ENCODE measurements around the gene STARD9. TPM values are rescaled to one million over a fixed set of nuclear protein-coding genes. Genes with fewer than 3 reads are reported as not detected.

Gene STARD9
- total RNA-seq, 1 donor from 2014 or later = 10.0 TPM

GRCh38 chr15:42576040-42576594 is 711 bp downstream of the STARD9 start:
- intact Hi-C loops (cut with micrococcal nuclease) = no loop called here

GRCh38 chr15:42576776-42577175 is 1.4 kb downstream of the STARD9 start:
- intact Hi-C loops (cut with micrococcal nuclease) = no loop called here
- peaks cover 42% of the 10 kb centered on the region for H3K4me1 Mint-ChIP-seq (ENCODE audit: low read depth)
- H3K27me3 Mint-ChIP-seq (ENCODE audit: low read depth) = peaks cover 23% of the 10 kb centered on the region
- no peaks in the 10 kb centered on the region for H3K9me3 Mint-ChIP-seq
- H3K36me3 Mint-ChIP-seq (ENCODE audit: low read depth) = peaks cover 7% of the 10 kb centered on the region
- H3K4me3 Mint-ChIP-seq (ENCODE audit: low read depth) = peak overlapping the region; percentile 93
- no peak overlapping the region for H3K27ac Mint-ChIP-seq
- no peak for DNase-seq (ENCODE audit: low spot score)

More at GRCh38 chr15:42576040-42576594, 711 bp downstream of the STARD9 start:
- Mint-ChIP-seq H3K4me1 (ENCODE audit: low read depth) (peaks cover 39% of the 10 kb centered on the region), H3K27ac (peak overlapping the region; percentile 7), H3K4me3 (ENCODE audit: low read depth) (peak overlapping the region; percentile 93), H3K36me3 (ENCODE audit: low read depth) (peaks cover 7% of the 10 kb centered on the region), H3K9me3 (no peaks in the 10 kb centered on the region), H3K27me3 (ENCODE audit: low read depth) (peaks cover 23% of the 10 kb centered on the region)
- no peak for DNase-seq (ENCODE audit: low spot score)

- H3K9me3 Mint-ChIP-seq = no peaks in the 10 kb centered on the region
- H3K27ac Mint-ChIP-seq = no peak overlapping the region
- H3K4me3 Mint-ChIP-seq (ENCODE audit: low read depth) = peak overlapping the region; percentile 15
- DNase-seq (ENCODE audit: low spot score) = no peak
- peaks cover 46% of the 10 kb centered on the region for H3K4me1 Mint-ChIP-seq (ENCODE audit: low read depth)
- H3K36me3 Mint-ChIP-seq (ENCODE audit: low read depth) = peaks cover 7% of the 10 kb centered on the region
- intact Hi-C loops (cut with micrococcal nuclease) = no loop called here
- H3K27me3 Mint-ChIP-seq (ENCODE audit: low read depth) = peaks cover 23% of the 10 kb centered on the region
These were observed 2.2 kb downstream of the STARD9 start for GRCh38 chr15:42577514-42578031.

- Mint-ChIP-seq H3K27ac (no peak overlapping the region), H3K4me3 (ENCODE audit: low read depth) (no peak overlapping the region), H3K27me3 (ENCODE audit: low read depth) (peaks cover 23% of the 10 kb centered on the region), H3K9me3 (no peaks in the 10 kb centered on the region), H3K36me3 (ENCODE audit: low read depth) (peaks cover 7% of the 10 kb centered on the region), H3K4me1 (ENCODE audit: low read depth) (peaks cover 49% of the 10 kb centered on the region)
- intact Hi-C loops (cut with micrococcal nuclease) = no loop called here
- no peak for DNase-seq (ENCODE audit: low spot score)
These were observed 3.7 kb downstream of the STARD9 start for GRCh38 chr15:42578984-42579537.

- H3K4me3 Mint-ChIP-seq (ENCODE audit: low read depth) = peak overlapping the region; percentile 81
- peaks cover 22% of the 10 kb centered on the region for H3K27me3 Mint-ChIP-seq (ENCODE audit: low read depth)
- peak; percentile 78 for DNase-seq (ENCODE audit: low spot score)
- H3K9me3 Mint-ChIP-seq = no peaks in the 10 kb centered on the region
- intact Hi-C loops (cut with micrococcal nuclease) = no loop called here
- H3K36me3 Mint-ChIP-seq (ENCODE audit: low read depth) = peaks cover 13% of the 10 kb centered on the region
- peaks cover 43% of the 10 kb centered on the region for H3K4me1 Mint-ChIP-seq (ENCODE audit: low read depth)
- H3K27ac Mint-ChIP-seq = peak overlapping the region; percentile 56
These were observed 5.9 kb downstream of the STARD9 start for GRCh38 chr15:42581272-42581730.

GRCh38 chr15:42582569-42583375 is 7.4 kb downstream of the STARD9 start:
- peaks cover 18% of the 10 kb centered on the region for H3K27me3 Mint-ChIP-seq (ENCODE audit: low read depth)
- peaks cover 13% of the 10 kb centered on the region for H3K36me3 Mint-ChIP-seq (ENCODE audit: low read depth)
- H3K4me3 Mint-ChIP-seq (ENCODE audit: low read depth) = no peak overlapping the region
- intact Hi-C loops (cut with micrococcal nuclease) = no loop called here
- DNase-seq (ENCODE audit: low spot score) = no peak
- H3K9me3 Mint-ChIP-seq = no peaks in the 10 kb centered on the region
- H3K4me1 Mint-ChIP-seq (ENCODE audit: low read depth) = peaks cover 35% of the 10 kb centered on the region
- H3K27ac Mint-ChIP-seq = no peak overlapping the region

- peaks cover 10% of the 10 kb centered on the region for H3K27me3 Mint-ChIP-seq (ENCODE audit: low read depth)
- intact Hi-C loops (cut with micrococcal nuclease) = no loop called here
- no peak overlapping the region for H3K27ac Mint-ChIP-seq
- H3K36me3 Mint-ChIP-seq (ENCODE audit: low read depth) = peaks cover 12% of the 10 kb centered on the region
- H3K9me3 Mint-ChIP-seq = no peaks in the 10 kb centered on the region
- no peak for DNase-seq (ENCODE audit: low spot score)
- H3K4me1 Mint-ChIP-seq (ENCODE audit: low read depth) = peaks cover 29% of the 10 kb centered on the region
- H3K4me3 Mint-ChIP-seq (ENCODE audit: low read depth) = no peak overlapping the region
These were observed 8.8 kb downstream of the STARD9 start for GRCh38 chr15:42584031-42584765.

- Mint-ChIP-seq H3K4me3 (ENCODE audit: low read depth) (no peak overlapping the region), H3K27ac (no peak overlapping the region)
These were observed 15.3 kb downstream of the STARD9 start for GRCh38 chr15:42590619-42591237.

GRCh38 chr15:42591238-42591934 is 16.0 kb downstream of the STARD9 start:
- H3K4me3 Mint-ChIP-seq (ENCODE audit: low read depth) = no peak overlapping the region
- H3K4me1 Mint-ChIP-seq (ENCODE audit: low read depth) = no peaks in the 10 kb centered on the region
- intact Hi-C loops (cut with micrococcal nuclease) = no loop called here
- no peak overlapping the region for H3K27ac Mint-ChIP-seq
- H3K9me3 Mint-ChIP-seq = no peaks in the 10 kb centered on the region
- H3K27me3 Mint-ChIP-seq (ENCODE audit: low read depth) = no peaks in the 10 kb centered on the region
- H3K36me3 Mint-ChIP-seq (ENCODE audit: low read depth) = peaks cover 10% of the 10 kb centered on the region
- no peak for DNase-seq (ENCODE audit: low spot score)

More at GRCh38 chr15:42590619-42591237, 15.3 kb downstream of the STARD9 start:
- Mint-ChIP-seq H3K27me3 (ENCODE audit: low read depth) (no peaks in the 10 kb centered on the region), H3K4me1 (ENCODE audit: low read depth) (no peaks in the 10 kb centered on the region), H3K9me3 (no peaks in the 10 kb centered on the region), H3K36me3 (ENCODE audit: low read depth) (peaks cover 16% of the 10 kb centered on the region)
- intact Hi-C loops (cut with micrococcal nuclease) = no loop called here
- no peak for DNase-seq (ENCODE audit: low spot score)

GRCh38 chr15:42592716-42593115 is 17.3 kb downstream of the STARD9 start:
- intact Hi-C loops (cut with micrococcal nuclease) = no loop called here
- Mint-ChIP-seq H3K27me3 (ENCODE audit: low read depth) (no peaks in the 10 kb centered on the region), H3K36me3 (ENCODE audit: low read depth) (peaks cover 10% of the 10 kb centered on the region), H3K4me1 (ENCODE audit: low read depth) (no peaks in the 10 kb centered on the region), H3K9me3 (no peaks in the 10 kb centered on the region), H3K27ac (no peak overlapping the region), H3K4me3 (ENCODE audit: low read depth) (no peak overlapping the region)
- no peak for DNase-seq (ENCODE audit: low spot score)

- Mint-ChIP-seq H3K9me3 (no peaks in the 10 kb centered on the region), H3K4me1 (ENCODE audit: low read depth) (no peaks in the 10 kb centered on the region), H3K27ac (no peak overlapping the region), H3K36me3 (ENCODE audit: low read depth) (peaks cover 10% of the 10 kb centered on the region), H3K4me3 (ENCODE audit: low read depth) (no peak overlapping the region), H3K27me3 (ENCODE audit: low read depth) (no peaks in the 10 kb centered on the region)
- intact Hi-C loops (cut with micrococcal nuclease) = no loop called here
- no peak for DNase-seq (ENCODE audit: low spot score)
These were observed 17.7 kb downstream of the STARD9 start for GRCh38 chr15:42593143-42593542.

- DNase-seq (ENCODE audit: low spot score) = no peak
- no peaks in the 10 kb centered on the region for H3K9me3 Mint-ChIP-seq
- no peaks in the 10 kb centered on the region for H3K27me3 Mint-ChIP-seq (ENCODE audit: low read depth)
- no peak overlapping the region for H3K27ac Mint-ChIP-seq
- no peaks in the 10 kb centered on the region for H3K4me1 Mint-ChIP-seq (ENCODE audit: low read depth)
- H3K36me3 Mint-ChIP-seq (ENCODE audit: low read depth) = peaks cover 6% of the 10 kb centered on the region
- intact Hi-C loops (cut with micrococcal nuclease) = no loop called here
- no peak overlapping the region for H3K4me3 Mint-ChIP-seq (ENCODE audit: low read depth)
These were observed 18.7 kb downstream of the STARD9 start for GRCh38 chr15:42594095-42594494.
